CD4-positive, alpha-beta T cell treated with Interleukin-1 beta for 1 hour (primary cell): ENCODE results near the gene EPHA7.

ENCODE experiments used
- DNase-seq, 2 donors: peaks; one replicate each; pipeline ENCODE4 v3.0.0-alpha.2; 2020 to 2022

EPHA7 gene

GRCh38 chr6:93419304-93420162 lies at the start of gene EPHA7:
EPHA7 (minus strand) TSS chr6:93419559; CDS start chr6:93419341, 218 bp downstream.
- peak; percentile 12 to 23 for DNase-seq

- DNase-seq = no peak
These were observed 48.9 kb upstream of the EPHA7 start for GRCh38 chr6:93468291-93468690.

- DNase-seq = no peak
These were observed 35.2 kb upstream of the EPHA7 start for GRCh38 chr6:93454533-93454932.

GRCh38 chr6:93453956-93454355 lies 34.6 kb upstream of the EPHA7 start:
- no peak for DNase-seq

DNA sequence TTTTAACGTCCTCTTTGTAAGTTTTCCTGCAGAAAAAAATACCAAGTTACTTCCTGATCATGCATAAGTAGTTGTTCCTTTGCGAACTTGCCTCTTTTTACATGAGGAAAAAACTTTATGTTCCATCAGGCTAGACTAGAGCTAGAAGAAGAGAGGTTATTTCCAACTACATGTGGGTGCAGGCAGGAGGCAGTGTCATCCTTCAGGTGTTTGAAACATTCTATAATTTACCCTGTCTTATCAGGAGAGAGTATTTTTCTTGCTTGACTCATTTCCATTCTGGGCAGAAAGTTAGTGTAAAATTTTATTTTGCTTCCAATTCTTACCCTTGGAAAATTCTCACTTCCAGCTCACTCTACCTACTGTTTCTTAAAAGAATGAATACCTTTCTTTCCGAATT lies 28.5 kb upstream of the EPHA7 start:
- no peak for DNase-seq

DNA sequence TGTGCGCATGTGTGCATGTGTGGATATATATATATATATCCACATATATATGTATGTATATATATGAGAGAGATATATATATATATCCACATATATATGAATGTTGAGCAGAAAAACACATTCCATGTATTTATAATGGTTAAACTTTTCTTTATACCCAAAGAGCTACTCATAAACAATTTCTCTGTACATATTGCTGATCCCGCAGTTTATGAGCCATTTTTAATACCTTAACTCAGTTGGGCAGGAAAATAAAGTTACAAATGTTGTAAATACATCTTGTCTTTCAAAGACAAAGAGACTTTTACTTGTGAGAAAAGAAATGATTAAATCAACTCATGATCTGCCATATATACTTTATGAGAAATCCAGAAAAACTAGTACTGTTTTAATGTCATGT lies 18.1 kb upstream of the EPHA7 start:
- no peak for DNase-seq

DNA sequence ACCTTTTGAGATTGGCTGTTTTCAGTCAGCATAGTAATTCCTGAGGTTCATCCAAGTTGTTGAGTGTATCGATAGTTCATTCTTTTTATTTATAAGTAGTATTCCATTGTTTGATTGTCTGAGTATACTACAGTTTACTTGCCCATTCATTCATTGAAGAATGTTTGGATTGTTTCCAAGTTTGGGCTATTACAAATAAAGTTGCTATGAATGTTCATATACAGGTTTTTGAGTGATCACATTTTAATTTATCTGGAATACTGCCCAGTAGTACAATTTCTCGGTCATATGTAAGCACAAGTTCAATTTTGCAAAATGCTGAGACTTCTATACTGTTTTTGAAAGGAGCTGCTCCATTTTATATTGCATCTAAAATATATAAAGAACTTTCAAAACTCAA lies 14.2 kb upstream of the EPHA7 start:
- no peak for DNase-seq

- DNase-seq = no peak
These were observed 5.1 kb upstream of the EPHA7 start for GRCh38 chr6:93424303-93425064.

- DNase-seq = no peak
These were observed 4.2 kb upstream of the EPHA7 start for GRCh38 chr6:93423542-93423941.

DNA sequence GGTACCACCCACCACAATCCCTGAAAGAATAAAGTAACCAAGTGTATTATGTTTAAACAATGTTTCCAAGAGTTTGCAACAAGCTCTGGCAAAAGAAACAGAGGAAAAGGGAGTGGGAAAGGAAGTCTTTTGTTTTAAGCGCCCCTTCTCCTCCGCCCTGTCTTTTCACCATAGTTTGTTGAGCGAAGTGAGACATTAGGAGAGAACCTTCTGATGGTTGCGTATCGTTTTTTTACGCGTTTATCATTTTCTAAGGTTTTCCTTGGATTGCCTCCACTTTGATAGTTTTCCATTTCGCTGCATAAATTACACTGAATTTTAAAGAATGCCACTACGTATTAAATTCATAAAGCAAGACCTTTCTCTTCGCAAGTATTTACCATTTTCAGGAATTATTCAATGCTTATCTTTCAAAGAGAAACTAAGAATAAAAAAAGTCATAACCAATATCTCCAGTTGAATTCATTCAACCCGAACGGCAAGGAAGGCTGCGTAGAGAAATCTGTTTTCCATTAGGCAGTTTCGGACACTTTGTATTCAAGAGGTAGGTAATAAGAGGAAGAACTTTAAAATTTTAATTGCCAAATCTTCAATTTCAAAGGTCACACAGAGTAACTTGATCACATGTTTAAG lies 920 bp upstream of the EPHA7 start:
- no peak for DNase-seq

GRCh38 chr6:93418408-93419303 lies 703 bp downstream of the EPHA7 start:
- no peak for DNase-seq

- DNase-seq = no peak
These were observed 1.3 kb downstream of the EPHA7 start for GRCh38 chr6:93418033-93418407.

DNA sequence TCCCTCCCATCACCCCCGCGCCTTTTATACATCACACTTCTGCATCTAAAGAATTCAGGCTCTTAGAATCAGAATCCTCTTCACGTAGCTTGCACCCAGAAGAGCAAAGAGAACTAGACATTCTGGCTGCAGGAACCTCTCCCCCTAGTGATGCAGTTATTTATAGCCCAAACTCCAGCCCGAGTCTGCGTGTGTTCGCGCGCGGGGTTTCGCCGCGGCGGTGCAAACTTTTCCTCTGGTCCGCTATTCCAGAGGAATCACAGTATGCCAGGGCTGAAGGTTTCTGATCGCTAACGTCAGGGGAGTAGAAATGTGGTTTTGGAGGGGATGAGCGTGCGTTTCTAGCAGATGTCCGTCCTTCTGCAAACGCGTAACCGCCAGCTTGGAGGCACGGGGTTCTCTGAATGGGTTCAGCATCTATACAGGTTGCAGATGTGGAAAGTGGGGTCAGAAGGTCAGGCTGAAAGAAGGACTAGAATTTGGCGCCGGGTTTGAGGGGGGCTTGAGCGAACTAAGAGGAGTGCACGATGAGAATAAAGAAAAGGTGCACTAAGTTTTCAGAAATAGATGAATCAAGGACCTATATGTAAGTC lies 1.8 kb downstream of the EPHA7 start:
- no peak for DNase-seq

DNA sequence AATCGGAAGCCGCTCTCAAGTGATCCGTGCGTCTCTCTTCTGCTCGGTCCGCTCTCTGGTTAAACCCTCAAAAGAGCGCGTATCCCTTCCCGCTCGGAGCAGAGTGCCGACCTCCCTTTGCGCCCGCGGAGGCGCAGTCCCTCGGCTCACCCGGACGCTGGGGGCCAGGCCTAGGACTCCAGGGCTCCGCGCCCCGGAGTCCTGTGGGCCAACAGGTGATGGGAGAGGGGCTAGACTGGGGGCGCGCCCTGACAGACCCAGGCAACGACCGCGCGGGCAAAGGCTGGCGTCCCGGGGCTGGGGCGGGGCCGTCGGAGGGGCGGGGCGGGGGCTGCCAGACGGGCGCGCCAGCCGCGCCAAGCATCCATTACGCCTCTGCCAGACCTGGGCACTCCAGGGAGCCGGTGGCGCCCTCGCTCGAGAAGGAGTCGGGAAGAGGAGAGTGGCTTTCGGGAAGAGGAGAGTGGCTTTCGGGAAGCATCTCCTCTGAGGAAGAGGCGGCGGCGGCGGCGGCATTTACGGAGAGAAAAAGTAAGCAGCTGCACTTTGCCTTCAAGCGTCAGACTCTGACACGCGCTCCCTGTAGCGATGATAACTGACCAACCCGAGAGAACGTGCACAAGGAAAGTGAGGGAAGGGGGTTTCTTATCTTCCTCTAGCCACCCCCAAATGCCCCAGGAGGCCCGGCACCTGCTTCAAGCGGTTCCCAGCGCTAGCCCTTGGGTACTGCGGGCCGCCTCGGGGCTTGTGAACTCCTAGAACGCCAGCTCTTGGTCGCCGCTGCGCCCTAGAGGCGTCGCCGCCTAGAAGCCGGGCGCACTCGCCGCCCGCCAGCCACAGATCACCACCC lies 2.6 kb downstream of the EPHA7 start:
- DNase-seq = no peak

GRCh38 chr6:93413190-93413589 lies 6.2 kb downstream of the EPHA7 start:
- DNase-seq = no peak

DNA sequence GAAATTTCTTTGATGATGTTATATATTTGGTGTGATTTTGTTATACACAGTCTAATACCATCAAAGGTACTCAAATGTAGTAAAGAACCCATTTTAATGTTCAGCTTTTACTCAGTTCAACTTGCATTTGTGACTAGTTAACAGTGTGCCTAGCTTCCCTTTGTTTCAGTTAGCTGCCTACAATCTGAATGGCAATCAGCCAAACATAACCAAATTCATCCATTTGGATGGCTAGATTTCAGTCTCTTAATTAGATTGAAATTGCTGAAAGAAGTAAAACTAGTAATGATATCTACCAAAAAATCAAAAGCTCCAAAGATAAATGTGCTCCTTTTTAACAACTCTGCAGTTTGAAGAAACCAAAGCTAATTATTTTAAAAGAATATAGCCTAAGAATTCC lies 6.9 kb downstream of the EPHA7 start:
- no peak for DNase-seq

DNA sequence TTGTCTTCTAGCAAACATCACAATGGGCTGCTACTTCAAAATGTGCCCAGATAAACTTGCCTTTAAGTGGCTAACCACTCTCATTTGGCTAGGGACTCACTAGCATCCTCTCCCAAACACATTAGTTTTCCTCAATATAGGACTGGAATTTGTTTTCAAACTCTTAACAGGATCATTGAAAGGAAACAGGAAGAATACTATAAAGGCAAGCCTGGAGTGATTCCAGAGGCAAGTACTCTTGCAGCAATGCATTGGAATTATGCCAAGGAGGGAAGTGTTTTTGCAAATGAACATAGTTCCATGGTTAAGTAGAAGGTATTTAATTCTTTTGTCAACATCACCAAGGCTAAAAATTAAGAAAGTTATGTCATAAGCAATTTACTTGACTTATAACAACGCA lies 12.2 kb downstream of the EPHA7 start:
- no peak for DNase-seq

- DNase-seq = no peak
These were observed 16.0 kb downstream of the EPHA7 start for GRCh38 chr6:93403390-93403789.

- no peak for DNase-seq
These were observed 20.6 kb downstream of the EPHA7 start for GRCh38 chr6:93398723-93399122.

DNA sequence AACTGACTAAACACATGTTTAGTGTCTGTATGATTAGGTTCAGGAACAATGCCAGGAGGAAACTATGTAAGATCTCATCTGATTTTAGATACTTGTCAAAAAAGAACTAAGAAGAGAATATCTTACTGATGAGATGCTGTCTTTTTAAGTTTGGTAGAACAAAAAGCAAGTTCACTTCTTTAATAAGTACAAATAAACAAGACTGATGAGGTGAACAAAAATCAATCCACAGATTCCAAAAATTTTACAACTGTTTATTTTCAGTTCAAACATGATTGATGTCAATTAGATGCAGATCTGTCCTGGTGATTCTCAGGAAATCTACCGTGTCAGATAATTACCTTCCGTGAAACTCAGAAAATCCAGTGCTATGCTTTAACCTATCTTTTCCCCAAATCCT lies 24.9 kb downstream of the EPHA7 start:
- DNase-seq = no peak

GRCh38 chr6:93393554-93394074 lies 25.7 kb downstream of the EPHA7 start:
- DNase-seq = no peak
